Mesenchymal stem cell (in vitro differentiated cells and primary cell): ENCODE data around the gene CEMIP2.

ENCODE experiments used
- DNase-seq: peaks from one replicate; pipeline ENCODE4 v3.0.0-alpha.2; 2013
- H2AFZ ChIP-seq: one replicate; pipeline ENCODE4 v1.6.1; 2013; ENCODE audit warnings: low read depth, mild to moderate bottlenecking, control low read depth, inconsistent platforms, low read length, moderate library complexity
- H2AK5ac ChIP-seq: 2 replicates; pipeline ENCODE4 v1.6.1; 2013; ENCODE audit warnings: low read length, moderate library complexity, mild to moderate bottlenecking, inconsistent platforms; ENCODE audit not compliant: severe bottlenecking
- H2BK120ac ChIP-seq: one replicate; pipeline ENCODE4 v1.6.1; 2013; ENCODE audit warnings: low read depth, mild to moderate bottlenecking, inconsistent platforms, low read length, moderate library complexity
- H2BK12ac ChIP-seq, 2 experiments: one replicate each; pipeline ENCODE4 v1.6.1; 2013; ENCODE audit warnings: inconsistent platforms in 2 of 2, low read length in 2 of 2, mild to moderate bottlenecking in 2 of 2, moderate library complexity in 2 of 2, control low read depth in 1 of 2
- H2BK15ac ChIP-seq: one replicate; pipeline ENCODE4 v1.6.1; 2013; ENCODE audit warnings: mild to moderate bottlenecking, low read depth, inconsistent platforms; ENCODE audit not compliant: poor library complexity, severe bottlenecking
- H2BK5ac ChIP-seq: 2 replicates; pipeline ENCODE4 v1.6.1; 2013; ENCODE audit warnings: low read depth, mild to moderate bottlenecking, low read length, control low read depth, inconsistent platforms; ENCODE audit not compliant: poor library complexity, severe bottlenecking
- H3K14ac ChIP-seq, 2 experiments: one replicate each; pipeline ENCODE4 v1.6.1; 2013; ENCODE audit warnings: inconsistent platforms in 2 of 2, low read length in 2 of 2, control low read depth in 1 of 2, mild to moderate bottlenecking in 1 of 2, moderate library complexity in 1 of 2
- H3K18ac ChIP-seq, 2 experiments: one replicate each; pipeline ENCODE4 v1.6.1; 2013; ENCODE audit warnings: inconsistent platforms in 2 of 2, low read length in 2 of 2, control low read depth in 1 of 2, low read depth in 1 of 2, mild to moderate bottlenecking in 1 of 2
- H3K23ac ChIP-seq, 2 experiments: one replicate each; pipeline ENCODE4 v1.6.1; 2013; ENCODE audit warnings: inconsistent platforms in 2 of 2, low read length in 2 of 2, mild to moderate bottlenecking in 2 of 2, moderate library complexity in 2 of 2, control low read depth in 1 of 2
- H3K27ac ChIP-seq: 2 replicates; pipeline ENCODE4 v1.5.1; 2013; ENCODE audit warnings: mild to moderate bottlenecking, moderate library complexity, low read length, control low read depth, inconsistent platforms; ENCODE audit not compliant: poor library complexity, severe bottlenecking
- H3K27me3 ChIP-seq, 2 experiments: 2 replicates each; pipeline versions ENCODE4 v1.6.1 to v1.7.0; 2013; ENCODE audit warnings: low read length in 2 of 2, mild to moderate bottlenecking in 2 of 2, moderate library complexity in 2 of 2, control low read depth in 1 of 2, inconsistent platforms in 1 of 2; ENCODE audit not compliant: control insufficient read depth in 1 of 2, insufficient read depth in 1 of 2
- H3K36me3 ChIP-seq, 2 experiments: 2 replicates each; pipeline versions ENCODE4 v1.6.1 to v1.7.0; 2013; ENCODE audit warnings: low read length in 2 of 2, control low read depth in 1 of 2, inconsistent platforms in 1 of 2, low read depth in 1 of 2, mild to moderate bottlenecking in 1 of 2; ENCODE audit not compliant: insufficient read depth in 2 of 2, control insufficient read depth in 1 of 2
- H3K4ac ChIP-seq, 2 experiments: one replicate each; pipeline ENCODE4 v1.6.1; 2013; ENCODE audit warnings: inconsistent platforms in 2 of 2, low read length in 2 of 2, mild to moderate bottlenecking in 2 of 2, moderate library complexity in 2 of 2, control low read depth in 1 of 2, low read depth in 1 of 2
- H3K4me1 ChIP-seq: 2 replicates; pipeline ENCODE4 v1.6.1; 2013; ENCODE audit warnings: low read depth, low read length, control low read depth; ENCODE audit not compliant: control insufficient read depth, insufficient read depth
- H3K4me2 ChIP-seq: 2 replicates; pipeline ENCODE4 v1.6.1; 2013; ENCODE audit warnings: low read length, mild to moderate bottlenecking, inconsistent platforms; ENCODE audit not compliant: poor library complexity, severe bottlenecking
- H3K4me3 ChIP-seq, 2 experiments: 2 replicates each; pipeline versions ENCODE4 v1.5.1 to v1.7.0; 2013; ENCODE audit warnings: low read length in 2 of 2, mild to moderate bottlenecking in 2 of 2, control low read depth in 1 of 2, low read depth in 1 of 2; ENCODE audit not compliant: insufficient read depth in 1 of 2
- H3K79me1 ChIP-seq: replicated peaks from 2 replicates; pipeline ENCODE4 v1.6.1; 2013; ENCODE audit warnings: mild to moderate bottlenecking, control low read depth, low read length, inconsistent platforms; ENCODE audit not compliant: poor library complexity, severe bottlenecking
- H3K9ac ChIP-seq: 2 replicates; pipeline ENCODE4 v1.7.0; 2013; ENCODE audit warnings: mild to moderate bottlenecking, low read length, moderate library complexity
- H3K9me3 ChIP-seq: 2 replicates; pipeline ENCODE4 v1.7.0; 2013; ENCODE audit warnings: mild to moderate bottlenecking, low read length; ENCODE audit not compliant: control insufficient read depth
- H4K8ac ChIP-seq: one replicate; pipeline ENCODE4 v1.6.1; 2013; ENCODE audit warnings: inconsistent platforms, mild to moderate bottlenecking, low read length, moderate library complexity
- H4K91ac ChIP-seq: one replicate; pipeline ENCODE4 v1.6.1; 2013; ENCODE audit warnings: mild to moderate bottlenecking, low read length, inconsistent platforms
- WGBS: methylation state at CpG from one replicate; pipeline ENCODE4 v1.1.7; 2013; ENCODE audit warnings: mixed read lengths; 5-methylcytosine and 5-hydroxymethylcytosine counted together

Gene CEMIP2

GRCh38 chr9:71746758-71747125 lies 21.6 kb downstream of the CEMIP2 start:
- no peak overlapping the region for H2BK120ac ChIP-seq
- H4K8ac ChIP-seq: no peak overlapping the region
- DNase-seq: no peak

GRCh38 chr9:71746023-71746757 lies 22.1 kb downstream of the CEMIP2 start:
- Histone ChIP-seq H4K91ac (no peak overlapping the region), H3K4me2 (no peak overlapping the region), H2AK5ac (no peak overlapping the region), H2BK5ac (no peak overlapping the region), H4K8ac (no peak overlapping the region), H2BK120ac (no peak overlapping the region), H3K36me3 (peaks cover 12 to 26% of the 10 kb centered on the region in 2 experiments), H2AFZ (no peak overlapping the region), H2BK12ac (no peak overlapping the region), H3K9ac (no peak overlapping the region), H3K27ac (no peak overlapping the region), H3K18ac (no peak overlapping the region), H3K14ac (no peak overlapping the region), H3K4me1 (no peaks in the 10 kb centered on the region), H3K4ac (no peak overlapping the region), H2BK15ac (no peak overlapping the region), H3K27me3 (no peaks in the 10 kb centered on the region), H3K23ac (no peak overlapping the region), H3K9me3 (no peaks in the 10 kb centered on the region), H3K4me3 (no peak overlapping the region), H3K79me1 (peaks cover 17% of the 10 kb centered on the region)
- 92% methylated on average over 6 of the region's 6 CpGs for WGBS
- no peak for DNase-seq

More at GRCh38 chr9:71746758-71747125, 21.6 kb downstream of the CEMIP2 start:
- H2BK12ac ChIP-seq: no peak overlapping the region
- H3K4me3 ChIP-seq: no peak overlapping the region
- no peak overlapping the region for H3K23ac ChIP-seq
- H2AFZ ChIP-seq: no peak overlapping the region
- no peaks in the 10 kb centered on the region for H3K9me3 ChIP-seq
- no peak overlapping the region for H3K4me2 ChIP-seq
- no peak overlapping the region for H3K4ac ChIP-seq
- H4K91ac ChIP-seq: no peak overlapping the region
- no peak overlapping the region for H3K18ac ChIP-seq
- no CpG with 5 or more reads among the region's 1 CpG for WGBS
- peaks cover 10 to 26% of the 10 kb centered on the region in 2 experiments for H3K36me3 ChIP-seq
- no peak overlapping the region for H3K27ac ChIP-seq
- H3K9ac ChIP-seq: no peak overlapping the region
- no peak overlapping the region for H2BK15ac ChIP-seq
- no peak overlapping the region for H2AK5ac ChIP-seq
- no peak overlapping the region for H3K14ac ChIP-seq
- no peaks in the 10 kb centered on the region for H3K4me1 ChIP-seq
- H3K27me3 ChIP-seq: no peaks in the 10 kb centered on the region
- H2BK5ac ChIP-seq: no peak overlapping the region
- H3K79me1 ChIP-seq: peaks cover 15% of the 10 kb centered on the region

DNA sequence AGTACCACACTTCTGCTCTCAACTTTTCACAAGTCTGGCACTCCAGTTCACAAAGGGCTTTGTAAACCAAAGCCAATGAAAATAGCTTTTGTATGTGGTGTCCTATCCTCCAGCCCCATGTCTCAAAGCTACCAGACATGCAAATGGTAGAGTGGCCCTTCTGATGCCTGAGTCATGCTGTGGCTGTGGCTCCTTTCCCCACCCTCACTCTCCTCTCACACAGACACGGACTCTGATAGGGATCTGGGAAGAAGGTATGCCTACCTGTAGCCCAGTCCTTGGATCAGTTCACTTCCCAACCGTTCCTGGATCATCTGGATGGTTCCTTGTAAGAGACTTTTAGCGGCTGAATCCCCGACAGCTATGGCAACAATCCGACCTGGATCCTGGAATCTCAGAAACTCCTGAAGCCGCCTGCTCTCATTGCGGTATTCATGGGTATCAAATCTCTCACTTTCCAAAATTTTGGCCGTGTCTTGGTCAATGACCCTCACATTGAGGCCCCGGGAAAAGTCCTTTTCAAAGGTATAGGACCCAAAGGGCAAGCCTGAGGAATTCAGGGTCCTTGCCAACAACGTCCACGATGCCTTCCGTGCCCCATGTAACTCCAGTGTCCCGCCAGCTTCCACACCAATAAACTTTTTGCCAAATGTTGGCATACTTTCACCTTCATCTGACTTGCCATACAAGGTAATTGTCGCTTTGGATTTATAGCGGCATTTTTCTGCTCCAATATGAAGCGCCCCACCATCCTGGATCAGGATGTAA lies 23.4 kb downstream of the CEMIP2 start:
- Histone ChIP-seq H3K9ac (no peak overlapping the region), H2AK5ac (no peak overlapping the region), H4K8ac (peak overlapping the region; percentile 12), H3K18ac (no peak overlapping the region), H3K79me1 (peaks cover 15% of the 10 kb centered on the region), H3K36me3 (peaks cover 13 to 26% of the 10 kb centered on the region in 2 experiments), H3K14ac (no peak overlapping the region), H3K27me3 (no peaks in the 10 kb centered on the region), H2BK15ac (no peak overlapping the region), H3K4ac (no peak overlapping the region), H3K23ac (no peak overlapping the region), H3K4me3 (no peak overlapping the region), H3K4me2 (no peak overlapping the region), H3K27ac (no peak overlapping the region), H2AFZ (no peak overlapping the region), H3K4me1 (no peaks in the 10 kb centered on the region), H2BK5ac (no peak overlapping the region), H2BK120ac (no peak overlapping the region), H4K91ac (no peak overlapping the region), H3K9me3 (no peaks in the 10 kb centered on the region), H2BK12ac (no peak overlapping the region)
- DNase-seq: no peak
- WGBS: 96% methylated on average over 16 of the region's 16 CpGs

GRCh38 chr9:71743882-71744281 lies 24.4 kb downstream of the CEMIP2 start:
- Histone ChIP-seq H3K4me2 (no peak overlapping the region), H2BK15ac (no peak overlapping the region), H3K9ac (no peak overlapping the region), H2BK12ac (no peak overlapping the region), H4K8ac (no peak overlapping the region), H3K9me3 (no peaks in the 10 kb centered on the region), H3K14ac (no peak overlapping the region), H3K4me1 (no peaks in the 10 kb centered on the region), H3K4ac (no peak overlapping the region), H3K79me1 (peaks cover 17% of the 10 kb centered on the region), H3K27ac (no peak overlapping the region), H2AK5ac (no peak overlapping the region), H3K27me3 (no peaks in the 10 kb centered on the region), H2AFZ (no peak overlapping the region), H3K36me3 (peaks cover 13 to 26% of the 10 kb centered on the region in 2 experiments), H4K91ac (no peak overlapping the region), H3K18ac (no peak overlapping the region), H2BK5ac (no peak overlapping the region), H3K23ac (no peak overlapping the region), H2BK120ac (no peak overlapping the region), H3K4me3 (no peak overlapping the region)
- WGBS: 94% methylated on average over 5 of the region's 5 CpGs
- DNase-seq: no peak
